Hepatocyte (in vitro differentiated cells): ENCODE measurements around the gene LY9. TPM values are rescaled to one million over a fixed set of nuclear protein-coding genes. Genes with fewer than 3 reads are reported as not detected.

Source experiments
- DNase-seq: peaks from one replicate; pipeline ENCODE4 v3.0.0-alpha.2; 2016; ENCODE audit warnings: low spot score
- H2AFZ ChIP-seq: fragments of 200-600 bp; sonication (generic); 2 replicates; pipeline ENCODE4 v1.6.0; 2016; ENCODE audit warnings: antibody characterized with exemption, mild to moderate bottlenecking
- H3K27ac ChIP-seq: fragments of 200-600 bp; sonication (generic); 2 replicates; pipeline ENCODE4 v1.5.1; 2016; ENCODE audit warnings: mild to moderate bottlenecking
- H3K27me3 ChIP-seq: fragments of 200-600 bp; sonication (generic); 2 replicates; pipeline ENCODE4 v1.6.1; 2016
- H3K36me3 ChIP-seq: fragments of 200-600 bp; sonication (generic); replicated peaks from 2 replicates; pipeline ENCODE4 v1.5.1; 2016; ENCODE audit warnings: low read depth; ENCODE audit not compliant: insufficient read depth
- H3K4me1 ChIP-seq: fragments of 200-600 bp; sonication (generic); 2 replicates; pipeline ENCODE4 v1.5.1; 2016; ENCODE audit warnings: mild to moderate bottlenecking, moderate library complexity; ENCODE audit not compliant: insufficient read depth
- H3K4me2 ChIP-seq: fragments of 200-600 bp; sonication (generic); 2 replicates; pipeline ENCODE4 v1.6.0; 2016
- H3K4me3 ChIP-seq: fragments of 200-600 bp; sonication (generic); 2 replicates; pipeline ENCODE4 v1.5.1; 2016; ENCODE audit warnings: mild to moderate bottlenecking
- H3K79me2 ChIP-seq: fragments of 200-600 bp; sonication (generic); 2 replicates; pipeline ENCODE4 v1.6.0; 2017; ENCODE audit warnings: mild to moderate bottlenecking
- H3K9me2 ChIP-seq: fragments of 200-600 bp; sonication (generic); replicated peaks from 2 replicates; pipeline ENCODE4 v1.6.0; 2017; ENCODE audit warnings: mild to moderate bottlenecking; ENCODE audit not compliant: insufficient read depth
- H3K9me3 ChIP-seq: fragments of 200-600 bp; sonication (generic); 2 replicates; pipeline ENCODE4 v1.5.1; 2016; ENCODE audit warnings: low read depth, mild to moderate bottlenecking
- H4K20me1 ChIP-seq: fragments of 200-600 bp; sonication (generic); 2 replicates; pipeline ENCODE4 v1.6.0; 2016; ENCODE audit warnings: mild to moderate bottlenecking; ENCODE audit not compliant: insufficient read depth, poor library complexity, severe bottlenecking
- EZH2 ChIP-seq: fragments of 200-600 bp; sonication (generic); IDR thresholded peaks from 2 replicates; pipeline ENCODE4 v1.6.1; 2016; ENCODE audit warnings: antibody characterized with exemption, mild to moderate bottlenecking, borderline replicate concordance
- EZH2phosphoT487 ChIP-seq: fragments of 200-600 bp; sonication (generic); IDR thresholded peaks from one replicate; pipeline ENCODE4 v1.6.1; 2018; ENCODE audit warnings: antibody characterized with exemption, mild to moderate bottlenecking, low read depth, moderate library complexity; ENCODE audit not compliant: unreplicated experiment, severe bottlenecking
- WGBS: methylation state at CpG from one replicate; pipeline ENCODE4 v1.1.6; 2016; ENCODE audit warnings: low lambda C conversion rate; ENCODE audit errors: missing lambda C conversion rate; 5-methylcytosine and 5-hydroxymethylcytosine counted together
- polyA plus RNA-seq: library from polyadenylated mRNA; unstranded; fragments of >200 nt; fragmentation: Nextera tagmentation; extraction: Ambion mirVana; gene quantifications from 2 replicates; pipeline ENCODE4 v1.2.1, GENCODE V29; 2016
- total RNA-seq: library from RNA; depleted of rRNA; stranded (reverse); fragments of >200 nt; gene quantifications from 2 replicates; pipeline ENCODE4 v1.2.3, GENCODE V29; 2014
- TF ChIP-seq, protein P1 (sequence below): fragments of 200-600 bp; sonication (generic); IDR thresholded peaks from 2 replicates; pipeline ENCODE4 v1.5.1; 2016; ENCODE audit warnings: antibody characterized with exemption, mild to moderate bottlenecking; ENCODE audit not compliant: poor library complexity

Gene LY9
- total and polyA plus RNA-seq, 2 experiments from 2014 or later: not detected

- H3K27me3 ChIP-seq: no peaks in the 10 kb centered on the region
- H3K4me3 ChIP-seq: no peak overlapping the region
- H3K9me3 ChIP-seq: no peaks in the 10 kb centered on the region
- no peaks in the 10 kb centered on the region for H3K36me3 ChIP-seq
- no peaks in the 10 kb centered on the region for H3K4me1 ChIP-seq
- no peak for TF ChIP-seq EZH2phosphoT487
- TF ChIP-seq EZH2: no peak
- TF ChIP-seq, protein P1, sequence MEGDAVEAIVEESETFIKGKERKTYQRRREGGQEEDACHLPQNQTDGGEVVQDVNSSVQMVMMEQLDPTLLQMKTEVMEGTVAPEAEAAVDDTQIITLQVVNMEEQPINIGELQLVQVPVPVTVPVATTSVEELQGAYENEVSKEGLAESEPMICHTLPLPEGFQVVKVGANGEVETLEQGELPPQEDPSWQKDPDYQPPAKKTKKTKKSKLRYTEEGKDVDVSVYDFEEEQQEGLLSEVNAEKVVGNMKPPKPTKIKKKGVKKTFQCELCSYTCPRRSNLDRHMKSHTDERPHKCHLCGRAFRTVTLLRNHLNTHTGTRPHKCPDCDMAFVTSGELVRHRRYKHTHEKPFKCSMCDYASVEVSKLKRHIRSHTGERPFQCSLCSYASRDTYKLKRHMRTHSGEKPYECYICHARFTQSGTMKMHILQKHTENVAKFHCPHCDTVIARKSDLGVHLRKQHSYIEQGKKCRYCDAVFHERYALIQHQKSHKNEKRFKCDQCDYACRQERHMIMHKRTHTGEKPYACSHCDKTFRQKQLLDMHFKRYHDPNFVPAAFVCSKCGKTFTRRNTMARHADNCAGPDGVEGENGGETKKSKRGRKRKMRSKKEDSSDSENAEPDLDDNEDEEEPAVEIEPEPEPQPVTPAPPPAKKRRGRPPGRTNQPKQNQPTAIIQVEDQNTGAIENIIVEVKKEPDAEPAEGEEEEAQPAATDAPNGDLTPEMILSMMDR: no peak
- 86% methylated on average over 11 of the region's 11 CpGs for WGBS
- H3K27ac ChIP-seq: no peak overlapping the region
- no peaks in the 10 kb centered on the region for H3K79me2 ChIP-seq
- no peak overlapping the region for H2AFZ ChIP-seq
- no peak overlapping the region for H3K4me2 ChIP-seq
- no peaks in the 10 kb centered on the region for H4K20me1 ChIP-seq
- H3K9me2 ChIP-seq: no peaks in the 10 kb centered on the region
- DNase-seq: no peak
These were observed 6.8 kb upstream of the LY9 start for GRCh38 chr1:160789051-160789701.

DNA sequence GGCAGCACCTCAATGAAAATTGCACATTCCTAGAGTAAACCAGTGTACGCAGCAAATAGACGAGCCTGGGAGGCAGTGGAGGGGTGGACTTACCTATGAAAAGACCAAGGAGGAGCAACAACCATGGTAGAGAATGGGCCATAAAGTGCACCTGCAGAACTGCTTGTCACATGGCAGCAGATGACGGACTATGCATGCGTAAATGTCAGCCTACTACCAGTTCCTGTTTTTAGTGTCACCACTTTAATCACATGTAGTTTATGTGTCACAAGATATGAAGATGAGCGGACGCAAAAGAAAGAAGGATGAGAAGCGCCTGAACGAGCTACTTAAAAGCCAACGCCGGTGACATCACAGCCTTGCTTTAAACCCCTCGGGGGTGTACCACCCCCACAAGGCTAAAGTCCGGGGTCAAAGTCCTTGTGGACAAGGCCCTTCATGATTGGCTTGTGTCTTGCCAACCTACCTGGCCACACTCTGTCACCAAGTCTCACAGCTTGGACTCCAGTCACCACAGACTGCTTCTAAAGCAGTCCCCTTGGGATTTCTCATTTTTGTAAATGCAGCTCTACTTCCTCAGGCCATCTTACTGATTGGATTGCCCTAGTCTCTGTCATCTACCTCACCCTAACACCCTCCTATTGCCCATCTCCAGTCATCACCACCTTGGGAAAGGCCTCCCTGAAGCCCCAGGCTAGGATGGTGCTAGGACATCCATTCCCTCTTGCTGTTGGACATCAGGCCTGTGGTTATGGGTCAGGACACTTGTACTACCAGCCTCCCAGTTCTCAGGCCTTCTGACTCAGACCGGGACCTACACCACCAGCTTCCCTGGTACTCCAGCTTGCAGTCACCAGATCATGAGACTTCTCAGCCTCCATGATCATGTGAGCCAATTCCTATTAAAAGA, 6.0 kb upstream of the LY9 start:
- Histone ChIP-seq H3K4me3 (no peak overlapping the region), H3K9me2 (no peaks in the 10 kb centered on the region), H2AFZ (no peak overlapping the region), H3K27ac (no peak overlapping the region), H3K27me3 (no peaks in the 10 kb centered on the region), H3K9me3 (no peaks in the 10 kb centered on the region), H3K4me1 (no peaks in the 10 kb centered on the region), H3K36me3 (no peaks in the 10 kb centered on the region), H4K20me1 (no peaks in the 10 kb centered on the region), H3K79me2 (no peaks in the 10 kb centered on the region), H3K4me2 (no peak overlapping the region)
- TF ChIP-seq, protein P1: no peak
- TF ChIP-seq EZH2: no peak
- WGBS: 86% methylated on average over 13 of the region's 13 CpGs
- DNase-seq: no peak

- no peaks in the 10 kb centered on the region for H3K4me1 ChIP-seq
- WGBS: 41% methylated on average over 3 of the region's 3 CpGs
- H2AFZ ChIP-seq: no peak overlapping the region
- no peak overlapping the region for H3K27ac ChIP-seq
- H3K36me3 ChIP-seq: no peaks in the 10 kb centered on the region
- H3K9me3 ChIP-seq: no peaks in the 10 kb centered on the region
- no peak overlapping the region for H3K4me2 ChIP-seq
- no peaks in the 10 kb centered on the region for H3K27me3 ChIP-seq
- no peaks in the 10 kb centered on the region for H3K9me2 ChIP-seq
- no peak for DNase-seq
- no peak overlapping the region for H3K4me3 ChIP-seq
- no peaks in the 10 kb centered on the region for H4K20me1 ChIP-seq
- TF ChIP-seq, protein P1: no peak
- TF ChIP-seq EZH2 (no peak), EZH2phosphoT487 (no peak)
- H3K79me2 ChIP-seq: no peaks in the 10 kb centered on the region
These were observed 1.6 kb upstream of the LY9 start for GRCh38 chr1:160794376-160794775.
